Measurements from ENCODE around the gene NR3C1.
"Not testable (repeated sequence)": the region's sequence is repeated elsewhere in the genome, so short reads cannot be mapped to it uniquely, and the experiment has no call there.

NR3C1 gene

DNA sequence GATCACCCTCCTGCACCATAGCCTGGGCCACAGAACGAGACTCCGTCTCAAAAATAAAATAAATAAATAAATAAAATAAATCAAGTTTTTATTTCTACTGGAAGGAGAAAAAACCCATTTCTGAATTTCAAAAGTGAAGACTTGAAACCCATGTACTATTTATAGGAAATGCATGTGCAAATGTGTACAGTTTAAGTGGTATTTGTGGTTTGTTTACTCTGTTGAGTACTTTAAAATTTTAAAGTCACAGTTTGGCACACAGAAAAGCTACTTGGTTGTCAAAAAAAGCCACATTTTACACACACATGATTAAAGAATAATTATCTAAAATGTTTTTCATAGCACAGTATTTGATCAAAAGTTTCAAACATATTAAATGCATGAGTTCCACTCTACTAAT lies 43.6 kb downstream of the NR3C1 start:
- DNase-seq = no peak

DNA sequence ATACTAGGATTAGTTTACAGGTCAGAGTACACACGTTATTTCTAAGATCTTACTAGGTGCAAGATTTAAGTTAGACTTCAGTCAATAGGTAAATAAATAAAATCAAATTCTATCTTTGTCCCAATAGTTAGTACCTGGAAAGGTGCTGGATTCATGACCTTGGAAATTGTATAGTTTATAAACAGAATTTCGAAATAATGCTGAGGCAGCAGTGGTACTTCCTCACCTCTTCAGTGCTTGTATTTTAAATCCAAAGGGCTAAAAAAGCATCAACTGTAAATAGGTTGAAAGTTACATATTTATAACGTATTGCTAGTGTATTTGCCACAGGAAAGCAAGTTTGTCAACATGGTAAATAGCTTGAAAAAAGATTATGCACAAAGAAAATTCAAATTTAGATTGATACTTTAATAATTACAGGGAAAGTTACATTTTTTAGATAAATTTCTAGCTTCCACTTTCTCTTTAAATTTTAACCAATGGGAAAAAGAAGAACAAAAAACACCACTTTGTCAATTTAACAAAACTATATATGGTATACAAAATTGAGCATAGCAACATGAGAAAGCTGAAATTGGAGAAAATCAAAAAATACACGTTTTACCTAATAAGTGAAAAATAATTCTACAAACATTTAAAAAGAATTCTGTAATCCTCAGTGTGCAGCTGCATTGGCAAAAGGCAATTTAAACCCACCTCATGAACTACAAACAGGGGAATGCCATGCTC lies 46.5 kb downstream of the NR3C1 start:
- DNase-seq = no peak

DNA sequence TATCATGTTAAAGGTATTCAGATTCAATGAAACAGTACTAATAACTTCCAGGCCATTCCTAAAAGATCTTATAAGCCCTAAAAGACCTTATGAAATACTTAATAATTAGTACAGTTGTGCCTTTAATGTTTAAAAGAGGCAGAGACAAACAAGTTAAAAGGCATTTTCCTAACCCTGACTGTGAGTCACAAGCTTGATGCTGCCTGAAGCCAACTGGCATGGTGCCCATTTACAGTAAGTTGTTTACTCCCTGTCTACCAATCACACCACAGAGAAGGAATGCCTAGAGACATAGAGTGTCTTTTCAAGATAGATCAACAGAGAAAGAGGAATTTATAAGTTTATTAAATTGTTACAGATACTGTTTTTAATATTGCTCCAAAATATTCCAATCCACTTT lies 47.8 kb downstream of the NR3C1 start:
- DNase-seq = no peak

DNA sequence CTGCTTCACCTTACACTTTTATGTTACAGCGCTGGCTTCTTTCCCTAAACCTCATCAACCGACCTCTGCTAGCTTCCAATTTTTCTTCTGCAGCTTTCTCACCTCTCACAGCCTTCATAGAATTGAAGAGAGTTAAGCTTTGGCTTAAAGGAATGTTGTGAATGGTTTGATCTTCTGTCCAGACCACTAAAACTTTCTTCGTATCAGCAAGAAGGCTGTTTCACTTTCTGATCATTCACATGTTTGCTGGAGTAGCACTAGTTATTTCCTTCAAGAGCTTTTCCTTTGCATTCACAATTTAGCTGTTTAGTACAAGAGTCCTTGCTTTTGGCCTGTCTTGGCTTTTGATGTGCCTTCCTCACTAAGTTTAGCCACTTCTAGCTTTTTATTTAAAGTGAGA lies 49.5 kb downstream of the NR3C1 start:
- DNase-seq = no peak

DNA sequence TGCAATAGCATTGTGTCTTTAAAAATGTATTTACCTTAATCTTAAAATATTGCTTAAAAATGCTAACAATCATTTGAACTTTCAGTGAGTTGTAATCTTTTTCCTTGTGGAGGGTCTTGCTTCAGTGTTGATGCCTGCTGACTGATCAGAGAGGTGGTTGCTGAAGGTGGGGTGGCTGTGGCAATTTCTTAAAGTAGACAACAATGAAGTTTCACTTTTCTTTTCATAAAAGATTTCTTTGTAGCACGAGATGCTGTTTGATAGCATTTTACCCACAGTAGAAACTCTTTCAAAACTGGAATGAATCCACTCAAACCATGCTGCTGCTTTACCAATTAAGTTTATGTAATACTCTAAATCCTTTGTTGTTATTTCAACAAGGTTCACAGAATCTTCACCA lies 50.8 kb downstream of the NR3C1 start:
- no peak for DNase-seq

DNA sequence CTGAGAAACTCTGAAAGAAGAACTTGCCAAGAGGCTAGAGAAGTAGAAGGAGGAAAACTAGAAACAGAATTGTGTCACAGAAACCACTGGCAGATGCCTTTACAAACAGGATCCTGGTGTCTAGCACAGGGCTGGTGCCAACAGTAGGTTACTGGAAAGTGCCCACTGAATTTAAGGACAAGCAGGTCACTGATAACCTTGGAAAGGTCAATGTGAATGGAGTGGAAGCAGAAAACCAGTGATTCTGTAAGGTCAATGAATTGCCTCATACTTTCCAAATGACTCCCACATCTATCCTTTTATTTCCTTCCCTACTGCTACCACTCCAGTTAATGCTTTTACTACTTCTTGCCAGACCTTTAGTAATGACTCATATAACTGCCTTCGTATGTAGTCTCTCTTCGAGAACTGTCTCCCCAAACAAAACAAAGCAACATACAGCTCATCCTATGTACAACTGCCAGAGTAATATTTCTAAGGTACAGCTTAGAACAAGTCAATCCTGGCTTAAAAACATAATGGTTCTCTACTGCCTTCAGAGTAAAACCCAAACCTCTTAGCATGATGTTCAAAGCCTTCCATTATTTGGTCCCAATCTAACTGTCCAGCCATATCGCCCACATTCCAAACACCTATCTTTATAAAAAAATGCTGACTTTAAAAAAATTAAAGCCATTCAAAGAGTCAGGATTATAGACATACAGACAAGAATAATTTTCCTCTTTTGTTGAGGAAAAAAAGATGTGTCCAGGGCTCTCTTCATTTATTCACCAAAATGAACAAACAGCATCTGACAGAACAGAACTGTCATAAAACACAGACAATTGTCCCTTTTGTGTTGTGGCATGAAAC lies 52.5 kb downstream of the NR3C1 start:
- DNase-seq = no peak

DNA sequence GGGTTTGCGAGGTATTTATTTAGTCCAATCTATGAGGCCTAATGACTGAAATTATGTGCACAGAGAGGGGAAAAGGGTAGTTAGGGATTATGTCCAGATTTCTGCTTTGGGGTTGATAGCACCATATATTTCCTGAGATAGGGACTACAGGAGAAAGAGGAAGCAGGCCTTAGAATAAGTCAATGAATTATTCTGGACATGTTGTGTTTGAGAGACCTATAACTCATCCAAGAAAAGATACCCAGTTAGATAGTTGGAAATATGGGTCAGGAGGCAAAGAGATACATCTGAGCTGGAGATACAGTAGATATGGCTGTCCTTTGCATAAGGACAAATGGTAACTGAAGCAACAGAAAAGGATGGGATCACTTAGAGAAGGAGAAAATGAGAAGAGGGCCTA lies 53.1 kb downstream of the NR3C1 start:
- DNase-seq = no peak

DNA sequence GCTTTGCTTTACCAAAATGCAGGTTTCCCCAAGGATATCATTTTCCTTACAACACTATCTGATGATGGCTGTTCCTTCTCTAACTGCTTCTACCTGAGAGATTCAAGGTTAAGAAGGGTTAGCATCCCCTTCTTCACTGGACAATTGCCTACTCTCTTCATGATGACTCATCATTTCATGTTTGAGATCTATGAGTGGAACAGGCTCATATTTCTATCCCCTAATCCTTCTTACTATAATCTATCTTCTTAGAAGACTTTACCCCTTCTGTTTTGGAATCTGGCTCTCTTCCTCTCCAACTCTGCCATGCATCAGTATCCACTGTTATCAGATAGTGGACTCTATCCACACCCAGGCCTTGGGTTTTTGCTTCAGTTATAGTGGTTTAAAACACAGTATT lies 54.3 kb downstream of the NR3C1 start:
- no peak for DNase-seq

DNA sequence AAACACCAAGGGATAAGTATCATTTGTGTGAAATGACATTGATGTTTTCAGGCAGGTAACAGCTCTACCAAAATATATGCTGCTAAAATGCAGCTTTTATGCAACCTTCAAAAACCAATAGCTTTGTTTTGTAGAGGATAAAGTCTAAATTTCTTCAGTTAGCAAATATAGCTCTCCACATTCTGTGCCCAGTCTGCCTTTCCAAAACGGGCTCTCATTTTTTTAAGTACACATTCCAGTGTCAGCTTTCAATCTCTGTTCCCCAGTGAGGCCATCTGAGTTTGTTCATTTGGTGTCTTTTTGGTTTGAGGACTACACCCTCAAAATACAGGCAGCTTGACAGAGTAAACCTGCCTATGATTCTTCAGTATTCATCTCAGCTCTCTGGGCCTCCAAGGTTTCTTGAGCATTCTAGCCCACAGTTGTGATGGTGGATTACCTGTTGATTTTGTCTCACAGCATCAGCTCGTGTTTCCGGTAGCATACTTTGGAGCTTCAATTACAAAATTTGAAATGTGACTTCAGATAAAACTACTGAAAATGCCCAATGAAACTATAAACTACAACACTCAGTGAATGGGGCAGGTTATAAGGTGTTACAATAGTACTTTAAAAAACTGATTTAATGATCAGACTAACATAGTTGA lies 55.7 kb downstream of the NR3C1 start:
- DNase-seq = no peak

DNA sequence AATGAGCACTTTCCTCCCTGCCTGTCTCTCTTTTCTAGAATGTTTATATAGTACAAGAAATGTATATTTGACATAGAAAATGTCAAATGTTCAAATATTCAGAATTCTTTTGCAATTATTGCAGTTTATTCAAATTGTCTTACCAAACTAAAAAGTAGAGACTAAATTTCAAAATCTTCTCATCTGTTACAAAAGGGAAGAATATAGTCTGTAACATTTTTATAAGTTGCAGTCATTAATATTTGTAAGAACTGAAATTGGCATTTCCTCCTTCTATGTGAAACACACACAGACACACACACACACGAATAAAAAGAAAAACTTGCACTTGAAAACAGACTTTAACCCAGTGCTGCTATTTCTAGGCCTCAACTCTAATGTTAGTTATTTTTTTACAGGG lies 56.4 kb downstream of the NR3C1 start:
- DNase-seq = no peak

DNA sequence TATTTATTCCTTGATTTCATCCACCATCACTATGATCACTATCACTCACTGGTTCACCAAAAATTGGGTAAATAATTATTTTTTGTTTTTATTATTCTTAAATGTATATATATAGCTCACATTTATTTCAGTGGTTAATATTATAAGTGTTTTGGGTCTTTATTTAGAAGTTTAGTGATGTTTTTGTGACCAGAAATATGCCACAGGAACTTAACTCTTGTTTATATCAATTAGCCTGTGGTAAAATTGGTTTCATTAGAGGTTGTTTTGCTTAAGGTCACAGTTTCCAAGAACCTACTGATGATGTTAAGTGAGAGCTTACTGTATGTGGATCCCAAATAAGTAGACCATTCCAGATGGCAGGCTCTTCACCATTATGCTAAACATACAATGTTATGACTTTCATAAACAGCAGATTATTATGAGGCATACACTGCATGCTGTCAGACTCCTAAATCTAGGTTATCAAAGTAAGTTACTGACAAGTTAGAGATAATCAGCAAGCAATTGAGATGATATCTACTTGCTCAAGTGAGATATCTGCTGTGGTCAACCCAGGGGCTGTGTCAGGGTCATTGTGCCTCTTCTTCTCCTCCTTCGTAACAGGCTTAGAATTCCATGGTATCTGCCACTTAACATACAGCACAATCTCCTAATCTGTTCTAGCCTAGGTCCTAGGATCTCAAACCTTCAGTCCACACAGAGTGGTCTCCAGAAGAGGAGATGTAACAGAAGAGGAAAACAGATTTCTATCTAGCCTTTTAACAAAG lies 57.6 kb downstream of the NR3C1 start:
- DNase-seq = no peak

DNA sequence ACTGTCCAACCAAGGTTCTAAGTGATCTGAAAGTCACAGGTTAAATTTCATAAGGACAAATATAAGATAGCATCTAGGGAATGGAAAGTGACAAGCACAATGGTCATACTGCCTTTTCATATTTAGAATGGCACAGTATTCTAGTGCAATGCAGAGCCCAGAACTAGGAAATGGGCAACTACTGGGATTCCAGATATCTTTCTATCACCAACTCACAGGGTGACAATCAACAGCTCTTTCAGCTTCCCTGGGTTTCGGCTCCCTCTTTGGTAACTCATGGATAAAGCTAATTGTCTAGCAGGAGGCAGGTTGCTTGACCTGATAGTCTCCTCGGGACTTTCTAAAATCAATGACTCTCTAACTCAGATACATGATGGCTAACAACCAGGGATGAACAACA lies 60.4 kb downstream of the NR3C1 start:
- DNase-seq = no peak

DNA sequence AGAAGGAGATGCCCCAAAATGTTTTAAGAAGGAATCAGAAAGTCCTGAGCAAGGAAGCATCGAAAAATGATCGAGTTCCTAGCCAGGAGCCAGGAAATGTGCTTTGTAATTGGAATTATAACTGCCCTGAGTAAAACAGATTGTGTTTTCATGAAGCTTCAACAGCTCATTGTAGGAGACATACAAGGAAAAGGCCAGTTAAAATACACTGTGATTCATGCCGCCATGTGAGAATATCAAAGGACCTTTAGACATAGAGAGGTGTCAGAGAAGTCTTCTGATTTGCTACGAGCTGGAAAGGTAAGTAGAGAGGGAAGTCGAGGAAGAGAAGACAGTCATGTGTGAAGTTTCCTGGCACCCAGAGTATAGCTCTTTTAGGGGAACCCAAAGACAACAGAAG lies 60.9 kb downstream of the NR3C1 start:
- no peak for DNase-seq

DNA sequence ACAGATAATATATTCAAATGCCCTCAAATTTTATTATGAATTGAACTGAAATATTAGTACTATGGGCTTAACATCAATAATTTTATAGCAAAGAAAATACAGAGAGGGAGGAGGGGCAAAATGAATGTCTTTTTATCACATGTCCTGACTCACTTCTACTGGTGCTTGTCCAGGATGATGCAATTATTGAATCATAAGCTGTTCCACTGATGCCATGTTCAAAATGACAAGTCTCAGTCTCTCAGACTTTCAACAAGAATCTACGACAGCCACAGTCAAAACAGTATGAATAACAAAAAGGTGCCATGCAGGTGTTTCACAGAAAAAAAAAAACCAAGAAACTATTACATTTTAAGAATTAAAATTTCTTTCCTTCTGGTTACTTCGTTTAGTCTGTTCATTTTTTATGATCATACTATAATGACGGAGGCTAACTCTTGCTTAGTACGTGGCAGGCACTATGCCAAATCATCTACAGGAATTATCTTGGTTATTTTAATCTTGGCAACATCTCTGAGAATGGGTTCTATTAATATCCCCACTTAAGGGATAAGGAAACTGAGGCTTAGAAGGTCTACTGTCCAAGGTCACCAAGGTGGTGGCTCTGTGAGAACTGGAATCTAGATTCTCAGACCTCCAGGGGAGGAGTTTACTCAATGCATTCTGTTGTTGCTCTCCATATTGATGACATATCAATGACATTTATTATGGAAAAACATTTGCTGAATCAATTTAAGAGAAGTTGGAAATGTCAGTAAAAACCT lies 61.5 kb downstream of the NR3C1 start:
- DNase-seq = no peak

DNA sequence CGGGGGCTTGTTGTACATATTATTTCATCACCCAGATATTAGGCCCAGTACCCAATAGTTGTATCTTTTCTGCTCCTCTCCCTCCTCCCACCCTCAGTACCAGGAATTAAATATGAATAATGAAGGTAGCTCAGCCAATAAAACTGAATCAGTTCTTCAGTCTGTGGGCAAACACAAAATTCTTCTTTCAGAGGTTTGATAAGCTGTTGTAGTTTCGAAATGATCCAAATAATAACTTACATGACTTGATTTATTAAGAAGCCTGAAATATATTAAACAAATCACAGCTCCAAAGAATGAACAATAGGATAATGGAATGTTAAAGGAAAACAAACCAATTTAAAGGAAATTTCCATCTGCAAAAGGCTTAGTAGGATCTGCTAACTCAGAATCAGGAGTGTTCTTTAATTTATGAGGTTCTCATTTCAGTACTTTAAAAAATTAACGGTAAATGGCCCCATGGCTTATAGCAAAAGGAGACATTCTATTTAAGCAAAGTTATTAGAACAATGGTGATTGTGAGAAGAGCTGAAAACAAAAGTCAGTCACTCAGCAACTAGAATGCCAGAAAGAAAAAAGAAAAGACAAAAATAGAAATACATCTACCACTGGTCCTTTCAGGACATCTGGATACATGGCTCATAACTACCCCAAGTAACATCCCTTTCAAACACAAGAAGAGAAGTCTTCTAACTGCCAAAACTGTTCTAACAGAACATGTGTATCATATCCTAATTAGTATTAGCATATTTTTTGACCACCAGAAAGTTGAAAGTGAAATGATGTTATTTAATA lies 62.4 kb downstream of the NR3C1 start:
- DNase-seq = no peak

DNA sequence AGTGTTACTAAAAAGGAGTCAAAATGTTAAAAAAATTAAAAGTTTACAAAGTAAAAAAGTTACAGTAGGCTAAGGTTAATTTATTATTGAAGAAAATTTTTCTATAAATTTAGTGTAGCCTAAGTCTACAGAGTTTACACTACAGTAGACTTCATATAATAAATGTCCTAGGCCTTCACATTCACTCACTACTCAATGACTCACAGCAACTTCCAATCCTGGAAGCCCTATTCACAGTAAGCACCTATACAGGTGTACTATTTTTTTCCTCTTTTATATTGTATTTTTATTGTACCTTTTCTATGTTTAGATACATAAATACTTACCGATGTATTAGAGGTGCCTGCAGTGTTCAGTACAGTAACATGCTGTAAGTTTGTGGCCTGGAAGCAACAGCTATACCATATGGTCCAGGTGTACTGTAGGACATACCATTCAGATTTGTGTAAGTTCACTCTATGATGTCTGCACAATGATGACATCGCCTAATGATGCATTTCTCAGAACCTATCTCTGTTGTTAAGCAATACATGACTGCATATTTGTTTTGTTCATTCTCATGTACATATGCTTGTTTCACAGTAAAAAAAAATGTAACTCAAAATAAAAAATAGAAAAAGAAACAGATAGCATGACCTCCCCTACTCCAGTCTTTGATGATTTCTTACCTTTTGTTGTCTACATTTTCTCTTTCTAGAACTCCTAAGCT lies 64.7 kb downstream of the NR3C1 start:
- no peak for DNase-seq

DNA sequence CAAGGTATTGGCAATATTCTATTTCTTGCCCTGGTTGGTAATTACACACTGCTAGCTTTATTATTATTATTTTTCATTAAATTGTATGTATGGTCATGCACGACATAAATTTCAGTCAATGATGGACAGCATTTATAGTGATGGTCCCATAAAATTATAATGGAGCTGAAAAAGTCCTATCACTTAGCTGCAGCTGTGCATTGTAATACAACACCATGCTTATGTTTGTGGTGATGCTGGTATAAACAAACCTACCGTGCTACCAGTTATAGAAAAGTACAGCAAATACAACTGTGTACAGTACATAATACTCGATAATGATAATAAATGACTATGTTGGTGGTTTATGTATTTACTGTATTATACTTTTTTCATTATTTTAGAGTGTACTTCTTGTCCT lies 65.5 kb downstream of the NR3C1 start:
- no peak for DNase-seq

DNA sequence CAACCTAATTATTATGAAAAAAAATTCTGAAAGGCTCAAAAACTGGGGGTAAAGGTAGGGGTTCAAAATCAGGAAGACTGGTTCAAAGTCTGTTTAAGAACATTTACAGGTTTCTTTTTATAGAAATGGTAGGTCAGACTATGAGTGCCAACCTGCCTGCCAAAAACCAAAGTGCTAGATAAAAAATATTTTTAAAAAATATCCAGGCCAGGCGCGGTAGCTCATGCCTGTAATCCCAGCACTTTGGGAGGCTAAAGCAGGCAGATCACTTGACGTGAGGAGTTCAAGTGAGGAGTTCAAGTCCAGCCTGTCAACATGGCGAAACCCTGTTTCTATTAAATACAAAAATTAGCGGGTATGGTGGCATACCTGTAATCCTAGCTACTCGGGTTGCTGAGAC lies 67.0 kb downstream of the NR3C1 start:
- no peak for DNase-seq

DNA sequence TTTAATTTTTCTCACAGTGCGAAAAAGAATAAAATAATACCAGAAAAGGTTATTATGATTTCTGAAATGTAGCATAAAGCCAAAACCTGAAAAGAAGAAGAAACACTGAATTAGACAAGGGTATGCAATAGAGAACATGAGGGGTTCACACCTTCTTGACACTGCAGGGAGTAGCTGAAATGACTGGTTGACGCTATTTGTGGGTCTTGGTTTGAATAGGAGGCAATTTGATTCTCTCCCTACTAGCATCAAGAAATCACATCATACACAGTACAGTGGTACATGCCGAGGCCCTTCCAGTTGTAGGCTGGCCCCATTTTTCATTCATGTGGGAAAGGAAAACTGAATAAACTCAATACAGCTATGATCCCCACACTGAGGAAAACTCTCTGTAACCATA lies 68.6 kb downstream of the NR3C1 start:
- no peak for DNase-seq

DNA sequence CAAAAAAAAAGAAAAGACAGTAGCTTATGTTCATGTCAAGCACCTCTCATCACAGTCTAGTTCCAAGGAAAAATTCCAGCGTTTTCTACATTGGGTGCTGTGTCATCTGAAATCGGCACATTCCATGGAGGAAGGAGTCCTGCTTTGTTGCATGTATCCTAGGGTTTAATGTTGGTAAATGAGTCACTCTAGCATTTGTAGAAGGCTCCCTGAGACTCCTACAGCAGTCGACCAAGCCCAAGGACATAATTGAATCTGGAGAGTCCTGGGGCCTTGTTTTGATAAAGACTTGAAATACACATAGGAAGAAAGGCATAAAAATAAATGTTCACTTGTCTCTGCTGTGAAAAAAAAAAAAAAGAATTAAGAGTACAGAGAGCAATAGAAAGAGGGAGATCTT lies 69.1 kb downstream of the NR3C1 start:
- DNase-seq = not testable (repeated sequence)

DNA sequence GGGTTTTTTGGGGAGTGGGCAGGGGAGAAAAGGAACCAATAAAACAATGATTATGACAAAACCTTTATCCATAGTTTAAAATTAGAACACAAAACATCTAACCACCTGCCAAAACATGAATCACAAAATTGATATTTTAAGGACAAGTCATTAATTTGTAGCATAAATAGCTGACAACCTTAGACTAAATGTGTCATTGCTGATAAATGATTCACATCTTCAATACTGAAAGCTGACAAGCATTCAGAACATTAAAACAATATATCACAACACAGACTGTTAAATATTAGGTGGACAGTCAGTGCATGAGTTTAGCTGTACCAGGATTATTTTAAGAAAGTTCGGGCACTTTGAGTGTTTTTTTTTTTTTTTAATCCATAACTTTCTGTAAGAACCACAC lies 71.5 kb downstream of the NR3C1 start:
- no peak for DNase-seq
